ENCODE measurements around the gene OLFM1.

- no peak for TF ChIP-seq TEAD4 (IDR thresholded peaks at IDR 0.05; ENCODE audit: low read length)
- TF ChIP-seq TEAD4 (CRISPR knock-in tag; IDR thresholded peaks at IDR 0.05; ENCODE audit: borderline replicate concordance) = no peak
- no peak for TF ChIP-seq CTCF (IDR thresholded peaks at IDR 0.05 in 2 of 3, conservative IDR thresholded peaks at IDR 0.05 in 1 of 3; ENCODE audit: insufficient read depth in 2 of 3, low read depth in 1 of 3, low read length in 3 of 3)
These were observed 6.2 kb upstream of the OLFM1 start for GRCh38 chr9:135081264-135081660.

Data from K562 (cell line).